SK-N-SH treated with all-trans-retinoic acid at 6 μM for 48 hours (cell line): ENCODE results near the gene CRISPLD2.

Source experiments
- ATAC-seq: fragments of 200-7000 bp; cut with Tn5 transposase; 3 replicates; pipeline ENCODE4 v1.9.1; 2020; ENCODE audit warnings: mild to moderate bottlenecking, moderate library complexity
- BACH2 ChIP-seq: fragments of 250-450 bp; sonication (Bioruptor Pico); IDR thresholded peaks from 2 replicates; pipeline ENCODE4 v1.9.0; 2021; ENCODE audit warnings: mild to moderate bottlenecking, borderline replicate concordance
- CSDC2 ChIP-seq: fragments of 250-450 bp; sonication (Bioruptor Pico); IDR thresholded peaks from 2 replicates; pipeline ENCODE4 v1.5.0; 2020; ENCODE audit warnings: mild to moderate bottlenecking, moderate library complexity
- CSRNP3 ChIP-seq: fragments of 250-450 bp; sonication (Bioruptor Pico); IDR thresholded peaks from 2 replicates; pipeline ENCODE4 v1.5.1; 2021; ENCODE audit warnings: mild to moderate bottlenecking, moderate library complexity
- ESRRG ChIP-seq: fragments of 250-450 bp; sonication (Bioruptor Pico); IDR thresholded peaks from 2 replicates; pipeline ENCODE4 v1.6.1; 2021; ENCODE audit warnings: mild to moderate bottlenecking
- OSR1 ChIP-seq: fragments of 250-450 bp; sonication (Bioruptor Pico); IDR thresholded peaks from 2 replicates; pipeline ENCODE4 v1.8.0; 2022; ENCODE audit warnings: moderate library complexity, mild to moderate bottlenecking, inconsistent platforms
- POU6F1 ChIP-seq: fragments of 250-450 bp; sonication (Bioruptor Pico); IDR thresholded peaks from 2 replicates; pipeline ENCODE4 v1.8.0; 2021; ENCODE audit warnings: low read depth, mild to moderate bottlenecking, moderate library complexity, borderline replicate concordance
- RARB ChIP-seq: fragments of 250-450 bp; sonication (Bioruptor Pico); IDR thresholded peaks from 2 replicates; pipeline ENCODE4 v1.8.0; 2021; ENCODE audit warnings: mild to moderate bottlenecking, moderate library complexity
- TCF4 ChIP-seq: fragments of 250-450 bp; sonication (Bioruptor Pico); IDR thresholded peaks from 2 replicates; pipeline ENCODE4 v1.8.0; 2021; ENCODE audit warnings: mild to moderate bottlenecking, moderate library complexity, borderline replicate concordance
- TOX ChIP-seq: fragments of 250-450 bp; sonication (Bioruptor Pico); IDR thresholded peaks from 2 replicates; pipeline ENCODE4 v1.8.0; 2021; ENCODE audit warnings: mild to moderate bottlenecking, moderate library complexity, borderline replicate concordance
- TSHZ2 ChIP-seq: fragments of 250-450 bp; sonication (Bioruptor Pico); IDR thresholded peaks from 2 replicates; pipeline ENCODE4 v1.5.0; 2020; ENCODE audit warnings: mild to moderate bottlenecking, moderate library complexity
- TF ChIP-seq, protein P1 (sequence below): fragments of 250-450 bp; sonication (Bioruptor Pico); IDR thresholded peaks from 2 replicates; pipeline ENCODE4 v1.5.1; 2020; ENCODE audit warnings: low read depth, mild to moderate bottlenecking, moderate library complexity
- TF ChIP-seq, protein P2 (sequence below): fragments of 250-450 bp; sonication (Bioruptor Pico); IDR thresholded peaks from 2 replicates; pipeline ENCODE4 v1.8.0; 2020; ENCODE audit warnings: mild to moderate bottlenecking, moderate library complexity, borderline replicate concordance

CRISPLD2 gene

DNA sequence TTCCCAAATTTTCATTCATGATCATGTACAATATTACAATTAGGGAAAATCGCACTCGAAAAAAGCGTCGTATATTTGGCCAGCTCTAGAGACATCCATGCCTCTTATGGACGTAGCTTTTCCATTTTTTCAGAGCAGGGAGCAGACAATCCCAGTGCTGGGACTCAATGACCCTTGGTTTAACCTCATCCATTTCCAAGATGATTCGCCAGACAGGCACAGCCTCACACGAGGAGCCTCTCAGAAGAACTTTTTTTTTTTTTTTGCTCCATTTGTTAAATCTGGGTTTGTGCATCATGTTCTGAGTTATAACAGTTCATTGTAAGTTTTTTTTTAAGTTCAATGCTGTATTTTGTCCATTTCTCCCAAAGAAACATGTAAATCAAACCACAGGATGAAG lies 99.5 kb downstream of the CRISPLD2 start (continued):
- TF ChIP-seq, protein P1, sequence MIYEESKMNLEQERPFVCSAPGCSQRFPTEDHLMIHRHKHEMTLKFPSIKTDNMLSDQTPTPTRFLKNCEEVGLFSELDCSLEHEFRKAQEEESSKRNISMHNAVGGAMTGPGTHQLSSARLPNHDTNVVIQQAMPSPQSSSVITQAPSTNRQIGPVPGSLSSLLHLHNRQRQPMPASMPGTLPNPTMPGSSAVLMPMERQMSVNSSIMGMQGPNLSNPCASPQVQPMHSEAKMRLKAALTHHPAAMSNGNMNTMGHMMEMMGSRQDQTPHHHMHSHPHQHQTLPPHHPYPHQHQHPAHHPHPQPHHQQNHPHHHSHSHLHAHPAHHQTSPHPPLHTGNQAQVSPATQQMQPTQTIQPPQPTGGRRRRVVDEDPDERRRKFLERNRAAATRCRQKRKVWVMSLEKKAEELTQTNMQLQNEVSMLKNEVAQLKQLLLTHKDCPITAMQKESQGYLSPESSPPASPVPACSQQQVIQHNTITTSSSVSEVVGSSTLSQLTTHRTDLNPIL (CRISPR knock-in tag), result no peak

GRCh38 chr16:84919708-84920107 lies 99.9 kb downstream of the CRISPLD2 start:
- TF ChIP-seq RARB (CRISPR knock-in tag), result no peak
- TF ChIP-seq OSR1, result no peak
- TF ChIP-seq ESRRG (CRISPR knock-in tag), result no peak
- no peak for TF ChIP-seq CSRNP3 (CRISPR knock-in tag)
- TF ChIP-seq BACH2 (CRISPR knock-in tag), result no peak
- no peak for TF ChIP-seq POU6F1 (CRISPR knock-in tag)
- no peak for TF ChIP-seq CSDC2 (CRISPR knock-in tag)
- TF ChIP-seq, protein P1 (CRISPR knock-in tag), result no peak
- TF ChIP-seq, protein P2, sequence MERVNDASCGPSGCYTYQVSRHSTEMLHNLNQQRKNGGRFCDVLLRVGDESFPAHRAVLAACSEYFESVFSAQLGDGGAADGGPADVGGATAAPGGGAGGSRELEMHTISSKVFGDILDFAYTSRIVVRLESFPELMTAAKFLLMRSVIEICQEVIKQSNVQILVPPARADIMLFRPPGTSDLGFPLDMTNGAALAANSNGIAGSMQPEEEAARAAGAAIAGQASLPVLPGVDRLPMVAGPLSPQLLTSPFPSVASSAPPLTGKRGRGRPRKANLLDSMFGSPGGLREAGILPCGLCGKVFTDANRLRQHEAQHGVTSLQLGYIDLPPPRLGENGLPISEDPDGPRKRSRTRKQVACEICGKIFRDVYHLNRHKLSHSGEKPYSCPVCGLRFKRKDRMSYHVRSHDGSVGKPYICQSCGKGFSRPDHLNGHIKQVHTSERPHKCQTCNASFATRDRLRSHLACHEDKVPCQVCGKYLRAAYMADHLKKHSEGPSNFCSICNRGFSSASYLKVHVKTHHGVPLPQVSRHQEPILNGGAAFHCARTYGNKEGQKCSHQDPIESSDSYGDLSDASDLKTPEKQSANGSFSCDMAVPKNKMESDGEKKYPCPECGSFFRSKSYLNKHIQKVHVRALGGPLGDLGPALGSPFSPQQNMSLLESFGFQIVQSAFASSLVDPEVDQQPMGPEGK, result no peak
- TF ChIP-seq TOX (CRISPR knock-in tag), result no peak
- TF ChIP-seq, all 23 proteins: peak for 0

DNA sequence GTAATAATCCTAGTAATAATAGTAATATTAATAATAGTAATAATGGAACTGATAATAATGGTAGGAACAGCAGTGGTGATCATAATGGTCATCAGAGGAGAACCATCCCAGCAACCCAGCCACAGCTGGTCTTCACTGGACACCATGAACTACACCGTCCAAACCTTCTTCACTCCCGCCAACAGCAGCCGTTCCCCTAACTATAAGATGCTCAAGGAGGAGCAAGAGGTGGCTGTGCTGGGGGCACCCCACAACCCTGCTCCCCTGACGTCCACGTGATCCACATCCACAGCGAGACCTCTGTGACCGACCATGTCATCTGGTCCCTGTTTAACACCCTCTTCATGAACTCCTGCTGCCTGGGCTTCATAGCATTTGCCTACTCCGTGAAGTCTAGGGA lies 100.5 kb downstream of the CRISPLD2 start:
- ATAC-seq, result no peak
- TF ChIP-seq, protein P2, result no peak

More at GRCh38 chr16:84919708-84920107, 99.9 kb downstream of the CRISPLD2 start:
- no peak for ATAC-seq

- peak; percentile 92 for TF ChIP-seq TCF4 (CRISPR knock-in tag)
- no peak for TF ChIP-seq CSDC2 (CRISPR knock-in tag)
- peak; percentile 87 for TF ChIP-seq TSHZ2 (CRISPR knock-in tag)
- no peak for TF ChIP-seq ESRRG (CRISPR knock-in tag)
- peak; percentile 56 for ATAC-seq
Observed at GRCh38 chr16:84922351-84923120, 102.8 kb downstream of the CRISPLD2 start.
